Adrenal gland (tissue), 5 donors: ENCODE measurements around the gene ARL4D.

Experiments
- POLR2A ChIP-seq, 2 donors: fragments of 450-650 bp; IDR thresholded peaks; one replicate each; pipeline ENCODE4 v1.6.1; 2017; ENCODE audit warnings: antibody characterized with exemption in 2 of 2, mild to moderate bottlenecking in 2 of 2, moderate library complexity in 1 of 2
- TF ChIP-seq, protein P1 (sequence below), 6 experiments: fragments of 450-650 bp in 4 of 6; fragments of 200-600 bp in 2 of 6; sonication (generic) in 1 of 6; IDR thresholded peaks; 1 replicate in 5 of 6; 2 replicates in 1 of 6; pipeline versions ENCODE4 v1.5.1 to v1.8.0; 2016 to 2021; ENCODE audit warnings: antibody characterized with exemption in 6 of 6, mild to moderate bottlenecking in 2 of 6, moderate library complexity in 1 of 6
- donor health status: DM: no; HTN: no; CAD: no.

DNA sequence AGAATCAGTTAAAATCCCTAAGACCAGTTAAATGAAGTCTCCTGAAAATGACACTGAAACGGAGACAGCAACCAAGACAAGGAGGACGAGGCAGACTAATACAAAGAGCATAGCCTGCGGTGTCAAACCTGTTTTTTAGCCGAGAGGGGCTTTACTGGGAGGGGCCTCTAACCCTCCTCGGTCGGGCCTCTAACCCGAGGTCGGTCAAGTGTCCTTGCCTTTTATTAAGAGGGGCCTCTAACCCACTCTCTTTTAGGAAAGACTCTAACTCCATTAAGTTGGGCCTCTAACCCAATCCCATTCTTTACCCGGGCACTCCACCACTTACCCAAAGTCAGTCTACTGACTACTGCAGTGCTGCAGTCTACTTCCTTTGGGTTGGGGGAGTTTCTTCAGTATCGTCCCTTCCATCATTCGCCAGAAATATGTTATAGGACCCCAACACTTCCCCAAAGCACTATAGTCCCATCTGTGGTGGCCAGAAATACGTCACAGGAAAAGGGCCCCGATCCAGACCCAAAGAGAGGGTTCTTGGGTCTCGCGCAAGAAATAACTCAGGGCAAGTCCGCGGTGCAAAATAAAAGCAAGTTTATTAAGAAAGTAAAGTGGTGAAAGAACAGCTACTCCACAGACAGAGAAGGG lies 39.2 kb upstream of the ARL4D start:
- TF ChIP-seq, protein P1, sequence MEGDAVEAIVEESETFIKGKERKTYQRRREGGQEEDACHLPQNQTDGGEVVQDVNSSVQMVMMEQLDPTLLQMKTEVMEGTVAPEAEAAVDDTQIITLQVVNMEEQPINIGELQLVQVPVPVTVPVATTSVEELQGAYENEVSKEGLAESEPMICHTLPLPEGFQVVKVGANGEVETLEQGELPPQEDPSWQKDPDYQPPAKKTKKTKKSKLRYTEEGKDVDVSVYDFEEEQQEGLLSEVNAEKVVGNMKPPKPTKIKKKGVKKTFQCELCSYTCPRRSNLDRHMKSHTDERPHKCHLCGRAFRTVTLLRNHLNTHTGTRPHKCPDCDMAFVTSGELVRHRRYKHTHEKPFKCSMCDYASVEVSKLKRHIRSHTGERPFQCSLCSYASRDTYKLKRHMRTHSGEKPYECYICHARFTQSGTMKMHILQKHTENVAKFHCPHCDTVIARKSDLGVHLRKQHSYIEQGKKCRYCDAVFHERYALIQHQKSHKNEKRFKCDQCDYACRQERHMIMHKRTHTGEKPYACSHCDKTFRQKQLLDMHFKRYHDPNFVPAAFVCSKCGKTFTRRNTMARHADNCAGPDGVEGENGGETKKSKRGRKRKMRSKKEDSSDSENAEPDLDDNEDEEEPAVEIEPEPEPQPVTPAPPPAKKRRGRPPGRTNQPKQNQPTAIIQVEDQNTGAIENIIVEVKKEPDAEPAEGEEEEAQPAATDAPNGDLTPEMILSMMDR (IDR thresholded peaks at IDR 0.05) = no peak
- TF ChIP-seq POLR2A (IDR thresholded peaks at IDR 0.05) = peak in 1 of 2 donors; percentile 34
